ENCODE results near the gene RPUSD1. TPM values are rescaled to one million over a fixed set of nuclear protein-coding genes. Genes with fewer than 3 reads are reported as not detected.

Gene RPUSD1
- total and polyA plus RNA-seq, 2 experiments from 2014 or later: 27.6 to 37.8 TPM

DNA sequence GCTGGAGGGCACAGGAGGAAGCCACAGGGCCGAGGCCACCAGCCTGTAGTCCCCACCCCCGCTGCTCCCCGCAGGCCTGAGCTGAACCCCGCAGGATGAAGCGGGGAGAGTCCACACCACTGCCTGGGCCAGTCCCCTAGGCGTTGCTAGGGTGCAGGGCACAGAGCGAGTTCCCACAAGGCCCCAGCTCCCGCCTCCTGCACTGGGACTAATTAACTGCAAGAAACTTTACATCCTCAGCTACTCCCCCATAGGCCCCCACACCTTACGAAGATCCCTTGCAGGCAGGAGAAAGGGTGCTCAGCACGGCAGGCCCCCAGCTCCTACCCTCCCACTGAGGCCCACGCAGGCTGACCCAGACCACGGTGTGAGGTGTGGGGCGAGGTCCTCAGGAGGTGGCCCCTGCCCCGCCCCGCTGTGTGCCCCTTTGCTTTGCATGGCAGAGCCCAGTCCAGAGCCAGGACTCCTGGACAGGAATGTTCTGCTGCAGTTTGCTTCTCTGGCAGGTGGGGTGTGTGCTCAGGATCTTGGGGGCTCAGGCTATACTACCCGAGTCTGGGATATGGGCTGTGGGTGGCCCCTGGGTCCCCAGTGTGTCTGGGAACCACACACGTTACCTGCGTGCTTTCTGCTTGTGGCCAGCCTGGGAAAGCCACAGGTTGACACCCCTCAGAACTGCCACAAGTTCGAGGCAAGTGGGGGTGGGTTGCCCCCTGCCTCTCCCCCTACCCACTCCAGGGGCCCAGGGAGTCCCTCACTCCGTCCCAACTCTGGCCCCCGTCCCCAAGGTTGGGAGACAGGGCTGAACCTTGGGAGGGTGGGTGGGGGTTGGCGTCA lies 11.1 kb upstream of the RPUSD1 start:
- no peak overlapping the region for H2AFZ ChIP-seq
- H3K27ac ChIP-seq: no peak overlapping the region
- 83% methylated on average over 22 of the region's 22 CpGs for WGBS (ENCODE audit: low lambda C conversion rate, missing lambda C conversion rate)
- no peaks in the 10 kb centered on the region for H3K79me2 ChIP-seq
- no peaks in the 10 kb centered on the region for H4K20me1 ChIP-seq (ENCODE audit: insufficient read depth, poor library complexity, severe bottlenecking)
- no peak overlapping the region for H3K4me2 ChIP-seq
- H3K4me1 ChIP-seq (ENCODE audit: insufficient read depth): peaks cover 4% of the 10 kb centered on the region
- no peaks in the 10 kb centered on the region for H3K36me3 ChIP-seq (replicated peaks; ENCODE audit: insufficient read depth, low read depth)
- no peaks in the 10 kb centered on the region for H3K9me2 ChIP-seq (replicated peaks; ENCODE audit: insufficient read depth)
- H3K4me3 ChIP-seq: no peak overlapping the region
- peaks cover 47% of the 10 kb centered on the region for H3K27me3 ChIP-seq
- TF ChIP-seq, protein P1, sequence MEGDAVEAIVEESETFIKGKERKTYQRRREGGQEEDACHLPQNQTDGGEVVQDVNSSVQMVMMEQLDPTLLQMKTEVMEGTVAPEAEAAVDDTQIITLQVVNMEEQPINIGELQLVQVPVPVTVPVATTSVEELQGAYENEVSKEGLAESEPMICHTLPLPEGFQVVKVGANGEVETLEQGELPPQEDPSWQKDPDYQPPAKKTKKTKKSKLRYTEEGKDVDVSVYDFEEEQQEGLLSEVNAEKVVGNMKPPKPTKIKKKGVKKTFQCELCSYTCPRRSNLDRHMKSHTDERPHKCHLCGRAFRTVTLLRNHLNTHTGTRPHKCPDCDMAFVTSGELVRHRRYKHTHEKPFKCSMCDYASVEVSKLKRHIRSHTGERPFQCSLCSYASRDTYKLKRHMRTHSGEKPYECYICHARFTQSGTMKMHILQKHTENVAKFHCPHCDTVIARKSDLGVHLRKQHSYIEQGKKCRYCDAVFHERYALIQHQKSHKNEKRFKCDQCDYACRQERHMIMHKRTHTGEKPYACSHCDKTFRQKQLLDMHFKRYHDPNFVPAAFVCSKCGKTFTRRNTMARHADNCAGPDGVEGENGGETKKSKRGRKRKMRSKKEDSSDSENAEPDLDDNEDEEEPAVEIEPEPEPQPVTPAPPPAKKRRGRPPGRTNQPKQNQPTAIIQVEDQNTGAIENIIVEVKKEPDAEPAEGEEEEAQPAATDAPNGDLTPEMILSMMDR (IDR thresholded peaks at IDR 0.05; ENCODE audit: poor library complexity): no peak
- TF ChIP-seq EZH2 (IDR thresholded peaks at IDR 0.05; ENCODE audit: borderline replicate concordance) (no peak), EZH2phosphoT487 (IDR thresholded peaks at IDR 0.05; ENCODE audit: low read depth, severe bottlenecking, unreplicated experiment) (no peak)
- no peak for DNase-seq (ENCODE audit: low spot score)
- H3K9me3 ChIP-seq (ENCODE audit: low read depth): no peaks in the 10 kb centered on the region

DNA sequence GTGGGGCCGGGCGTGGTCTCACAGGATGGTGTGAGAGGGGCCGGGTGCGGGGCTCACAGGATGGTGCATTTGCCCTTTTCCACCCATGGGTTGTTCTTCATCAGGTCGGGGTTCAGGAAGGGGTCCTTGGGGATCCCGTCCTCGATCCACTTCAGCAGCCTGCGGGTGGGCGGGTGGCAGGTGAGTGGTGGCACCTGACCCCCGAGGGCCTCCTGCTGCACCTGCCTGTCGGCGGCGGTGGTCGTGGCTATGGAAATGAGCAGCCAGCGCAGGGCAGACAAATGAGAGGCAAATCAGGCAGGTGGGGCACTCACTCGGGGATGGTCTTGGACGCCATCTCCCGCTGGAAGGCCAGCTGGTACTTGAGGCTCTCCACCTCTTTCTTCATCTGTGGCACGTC lies 10.5 kb upstream of the RPUSD1 start:
- Histone ChIP-seq H3K27me3 (peaks cover 43% of the 10 kb centered on the region), H4K20me1 (ENCODE audit: insufficient read depth, poor library complexity, severe bottlenecking) (no peaks in the 10 kb centered on the region), H3K4me3 (no peak overlapping the region), H2AFZ (no peak overlapping the region), H3K9me3 (ENCODE audit: low read depth) (no peaks in the 10 kb centered on the region), H3K79me2 (no peaks in the 10 kb centered on the region), H3K4me1 (ENCODE audit: insufficient read depth) (peaks cover 4% of the 10 kb centered on the region), H3K9me2 (replicated peaks; ENCODE audit: insufficient read depth) (no peaks in the 10 kb centered on the region), H3K4me2 (no peak overlapping the region), H3K27ac (no peak overlapping the region), H3K36me3 (replicated peaks; ENCODE audit: insufficient read depth, low read depth) (no peaks in the 10 kb centered on the region)
- no peak for TF ChIP-seq EZH2phosphoT487 (IDR thresholded peaks at IDR 0.05; ENCODE audit: low read depth, severe bottlenecking, unreplicated experiment)
- TF ChIP-seq, protein P1 (IDR thresholded peaks at IDR 0.05; ENCODE audit: poor library complexity): no peak
- TF ChIP-seq EZH2 (IDR thresholded peaks at IDR 0.05; ENCODE audit: borderline replicate concordance): no peak
- DNase-seq (ENCODE audit: low spot score): no peak
- WGBS (ENCODE audit: low lambda C conversion rate, missing lambda C conversion rate): 93% methylated on average over 15 of the region's 19 CpGs

DNA sequence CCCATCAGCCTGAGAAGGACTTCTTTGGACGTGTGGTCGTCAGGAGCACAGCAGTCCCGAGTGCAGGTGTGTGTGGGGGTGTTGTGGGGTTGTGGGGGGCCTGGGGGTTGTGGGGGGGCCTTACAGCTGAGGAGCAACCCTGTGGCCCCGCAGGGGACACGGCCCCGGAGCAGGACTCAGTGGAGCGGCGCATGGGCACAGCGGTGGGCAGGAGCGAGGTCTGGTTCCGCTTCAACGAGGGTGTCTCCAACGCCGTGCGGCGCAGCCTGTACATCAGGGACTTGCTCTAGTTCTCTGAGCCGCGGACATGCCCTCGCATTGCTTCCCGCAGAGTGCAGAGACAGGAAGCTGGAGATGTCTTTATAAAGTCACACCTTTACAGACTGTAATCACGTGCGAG lies 9.5 kb upstream of the RPUSD1 start:
- Histone ChIP-seq H3K4me1 (ENCODE audit: insufficient read depth) (peaks cover 4% of the 10 kb centered on the region), H2AFZ (no peak overlapping the region), H3K4me2 (no peak overlapping the region), H3K4me3 (no peak overlapping the region), H3K27ac (no peak overlapping the region), H3K36me3 (replicated peaks; ENCODE audit: insufficient read depth, low read depth) (no peaks in the 10 kb centered on the region), H3K9me3 (ENCODE audit: low read depth) (no peaks in the 10 kb centered on the region), H3K9me2 (replicated peaks; ENCODE audit: insufficient read depth) (no peaks in the 10 kb centered on the region), H3K27me3 (peaks cover 36% of the 10 kb centered on the region), H3K79me2 (no peaks in the 10 kb centered on the region), H4K20me1 (ENCODE audit: insufficient read depth, poor library complexity, severe bottlenecking) (no peaks in the 10 kb centered on the region)
- DNase-seq (ENCODE audit: low spot score): no peak
- TF ChIP-seq EZH2phosphoT487 (IDR thresholded peaks at IDR 0.05; ENCODE audit: low read depth, severe bottlenecking, unreplicated experiment) (no peak), EZH2 (IDR thresholded peaks at IDR 0.05; ENCODE audit: borderline replicate concordance) (no peak)
- TF ChIP-seq, protein P1 (IDR thresholded peaks at IDR 0.05; ENCODE audit: poor library complexity): no peak
- WGBS (ENCODE audit: low lambda C conversion rate, missing lambda C conversion rate): 99% methylated on average over 11 of the region's 22 CpGs
